GM19468 (cell line): ENCODE measurements around the gene SMC1A.

Source experiments
- ATAC-seq: cut with Tn5 transposase; IDR thresholded peaks from one replicate; pipeline ENCODE4 v1.9.1; 2021; ENCODE audit warnings: mild to moderate bottlenecking, moderate library complexity, moderate number of reproducible peaks; ENCODE audit not compliant: unreplicated experiment; ENCODE audit errors: extremely low read depth

SMC1A gene

DNA sequence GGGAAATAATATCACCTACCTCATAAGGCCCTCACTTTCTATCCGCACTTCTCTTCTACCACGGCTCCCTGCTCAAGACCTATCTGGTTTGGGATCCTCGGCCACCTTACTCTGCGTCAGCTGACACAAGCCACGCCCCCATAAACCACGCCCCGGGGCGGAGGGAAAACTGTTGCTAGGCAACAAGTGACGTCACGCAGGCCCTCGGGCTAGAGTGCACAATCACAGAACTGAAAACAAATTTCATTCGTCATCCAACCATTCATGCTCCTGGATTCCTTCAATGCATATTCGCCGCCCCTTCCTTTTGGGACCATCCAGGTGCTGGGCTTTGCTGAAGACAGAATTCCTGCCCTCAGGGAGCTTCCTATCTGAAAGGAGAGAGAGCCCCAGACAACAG is 66.3 kb downstream of the SMC1A start:
- no peak for ATAC-seq

DNA sequence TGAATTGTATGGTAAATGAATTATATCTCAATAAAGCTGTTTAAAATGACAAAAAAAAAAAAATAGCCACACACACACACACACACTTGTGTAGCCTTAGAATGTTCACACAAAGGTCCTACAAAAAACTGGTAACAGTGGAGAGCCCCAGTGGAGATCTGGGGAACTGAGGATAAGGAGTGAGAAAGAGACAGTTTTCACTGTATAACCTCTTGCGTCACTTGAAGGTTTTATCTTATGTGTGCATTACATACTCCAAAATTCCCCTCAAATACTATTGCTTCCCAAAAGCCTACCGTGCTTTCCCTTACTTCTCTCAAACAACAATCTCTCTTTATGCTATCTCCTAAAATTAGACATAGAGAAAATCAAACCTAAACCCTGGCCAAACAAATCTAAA is 67.8 kb downstream of the SMC1A start:
- no peak for ATAC-seq

DNA sequence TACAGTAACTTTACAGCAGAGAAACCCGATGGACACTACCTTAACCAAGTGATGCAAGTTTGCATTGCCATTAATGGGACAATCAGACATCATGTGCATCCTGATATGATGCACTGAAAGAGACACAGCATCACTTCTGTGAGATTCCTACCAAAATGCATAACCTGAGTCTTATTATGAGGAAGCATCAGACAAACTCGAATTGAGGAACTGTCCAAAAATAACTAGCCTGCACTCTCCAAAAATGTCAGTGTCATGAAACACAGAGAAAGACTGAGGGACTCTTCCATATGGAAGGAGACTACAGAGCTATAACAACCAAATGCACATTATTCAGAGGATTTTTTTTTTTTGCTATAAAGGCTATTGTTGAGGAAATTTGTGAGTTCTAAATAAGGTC is 74.5 kb downstream of the SMC1A start:
- ATAC-seq: no peak

DNA sequence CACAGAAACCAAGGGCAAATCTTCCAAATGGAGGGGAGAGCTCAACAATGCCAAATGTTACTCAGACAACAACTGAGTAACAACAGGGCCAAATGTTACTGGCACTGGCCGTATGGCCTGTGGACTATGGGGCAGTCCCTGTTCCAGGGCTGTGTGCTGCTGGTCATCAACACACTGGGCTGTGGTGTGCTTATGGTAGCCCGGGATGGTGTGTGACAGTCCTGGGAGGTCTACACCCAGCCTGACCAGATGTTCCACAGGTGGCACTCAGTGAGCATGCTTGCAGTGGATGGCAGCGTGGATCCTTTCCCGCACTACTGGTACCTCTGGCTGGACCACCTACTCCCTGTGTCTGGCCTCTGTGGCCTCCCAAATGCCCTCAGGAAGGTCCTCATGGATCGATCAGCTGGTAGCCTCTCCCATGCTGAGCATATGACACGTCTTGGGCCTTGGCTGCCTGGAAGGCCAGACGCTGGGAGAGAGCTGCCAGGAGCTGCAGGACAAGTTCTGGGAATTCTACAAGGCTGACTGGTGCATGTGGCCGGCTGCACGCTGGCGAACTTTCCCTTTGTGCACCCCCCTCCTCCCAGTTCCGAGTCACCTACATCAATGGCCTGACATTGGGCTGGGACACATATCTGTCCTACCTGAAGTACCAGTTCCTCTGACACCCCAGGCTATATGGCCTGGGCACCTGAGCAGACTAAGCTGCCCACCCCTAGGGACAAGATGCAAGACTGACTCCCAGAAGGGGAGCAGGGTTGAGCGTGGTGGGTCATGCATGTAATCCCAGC is 81.4 kb downstream of the SMC1A start:
- ATAC-seq: no peak

DNA sequence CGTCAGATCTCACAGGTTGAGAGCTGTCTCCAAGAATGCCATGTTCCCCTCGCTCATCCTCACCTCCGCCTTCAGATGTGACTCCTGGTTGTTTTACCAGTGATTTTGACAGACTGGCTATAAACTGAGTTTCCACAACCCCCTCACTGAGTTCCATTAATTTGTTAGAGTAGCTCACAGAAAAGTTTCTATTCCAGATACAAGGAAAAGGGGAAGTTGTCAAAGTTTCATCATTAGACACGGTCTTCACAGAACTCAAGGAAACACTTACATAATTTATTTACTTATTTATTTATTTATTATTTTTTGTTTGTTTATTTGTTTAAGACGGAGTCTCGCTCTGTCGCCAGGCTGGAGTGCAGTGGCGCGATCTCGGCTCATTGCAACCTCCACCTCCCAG is 85.4 kb downstream of the SMC1A start:
- ATAC-seq: no peak

DNA sequence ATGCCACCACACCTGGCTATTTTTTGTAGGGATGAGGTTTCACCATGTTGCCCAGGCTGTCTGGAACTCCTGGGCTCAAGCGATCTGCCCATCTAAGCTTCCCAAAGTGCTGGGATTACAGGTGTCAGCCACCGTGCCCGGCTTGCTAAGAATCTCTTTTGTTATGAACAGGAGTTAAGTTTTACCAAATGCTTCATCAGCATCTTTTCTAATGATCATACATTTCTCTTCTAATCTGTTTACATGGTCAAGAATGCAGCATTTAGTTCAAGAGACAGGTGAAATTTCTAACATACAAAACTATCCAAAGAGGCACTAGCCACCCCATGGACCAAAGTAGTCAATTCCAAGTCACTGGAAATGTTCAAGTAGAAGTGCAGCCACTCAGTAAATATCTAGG is 88.6 kb downstream of the SMC1A start:
- ATAC-seq: no peak

DNA sequence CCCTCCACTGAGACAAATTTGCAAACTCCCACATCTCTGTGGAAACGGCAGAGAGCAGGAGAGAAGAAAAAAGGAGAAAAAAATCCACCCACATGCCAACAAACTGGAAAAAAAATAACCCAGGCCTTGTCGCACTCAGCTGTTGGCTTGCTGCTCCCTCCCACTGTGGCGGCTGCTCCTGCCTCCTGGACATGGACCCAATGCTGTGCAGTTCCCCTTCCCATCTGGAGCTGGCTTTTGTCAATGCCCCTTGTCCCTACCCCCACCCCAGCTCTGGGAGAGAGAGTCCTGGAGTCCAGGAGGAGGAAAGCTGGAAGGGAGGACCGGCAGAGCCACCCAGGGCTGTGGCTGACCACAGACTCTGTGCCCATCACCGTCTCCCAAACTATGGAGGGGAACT is 90.2 kb downstream of the SMC1A start:
- no peak for ATAC-seq

DNA sequence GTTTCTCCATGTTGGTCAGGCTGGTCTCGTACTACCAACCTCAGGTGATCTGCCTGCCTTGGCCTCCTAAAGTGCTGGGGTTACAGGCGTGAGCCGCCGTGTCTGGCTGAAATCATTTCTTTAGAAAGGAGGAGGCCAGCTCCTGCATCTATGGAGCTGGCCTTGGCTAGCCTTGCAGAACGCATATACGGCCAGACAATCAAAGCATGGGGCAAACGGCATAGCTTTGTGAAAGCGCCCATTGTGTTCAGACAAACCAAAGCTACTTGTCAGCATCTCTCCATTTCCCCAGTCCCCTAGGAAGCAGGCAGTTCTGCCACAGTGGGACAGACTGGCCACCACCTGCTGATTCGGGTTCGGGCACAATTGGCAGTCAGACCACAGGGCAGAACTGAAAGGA is 92.1 kb downstream of the SMC1A start:
- ATAC-seq: no peak

DNA sequence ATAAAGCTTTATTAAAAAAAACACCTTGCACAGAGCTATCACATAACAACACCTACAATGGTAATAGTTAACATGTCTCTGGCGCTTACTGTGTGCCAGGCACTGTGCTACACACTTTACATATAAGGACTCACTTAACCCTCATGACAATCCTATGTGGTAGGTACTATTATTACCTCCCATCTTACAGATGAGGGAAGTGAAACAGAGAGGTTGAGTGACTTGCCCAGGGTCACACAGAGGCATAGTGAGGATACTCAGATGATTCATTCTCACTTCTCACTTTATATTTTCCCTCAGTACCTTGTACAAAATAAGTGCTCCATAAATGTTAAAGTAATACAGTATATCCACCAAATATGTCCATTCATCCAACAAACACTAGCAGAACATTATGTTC is 97.7 kb downstream of the SMC1A start:
- no peak for ATAC-seq
